ENCODE results near the gene DCTPP1. TPM values are rescaled to one million over a fixed set of nuclear protein-coding genes. Genes with fewer than 3 reads are reported as not detected.

The DCTPP1 gene
- total and polyA plus RNA-seq, 2 donors (not counting 3 experiments of a cell fraction or from before 2014, with no cell fraction given) = 68.0 to 88.6 TPM

GRCh38 chr16:30418350-30419181 is 11.3 kb downstream of the DCTPP1 start:
- ChIA-PET CTCF (interaction anchor here (0.7 to 4.8 kb wide), 18 partner anchors 8 to 327 kb away, joined by 3 to 46 read pairs (median 6); partner anchors contain the start of genes CD2BP2, CORO1A, DCTPP1 and PRR14), POLR2A (interaction anchor here (0.5 to 1.4 kb wide), 3 partner anchors 11 to 303 kb away, joined by 3 to 7 read pairs (median 6); partner anchors contain the start of genes DCTPP1 and ZNF771)
- Histone ChIP-seq H3K4me2 (ENCODE audit: insufficient read depth, low read length) (peak overlapping the region; percentile 10), H3K27me3 (ENCODE audit: control insufficient read depth in 2 of 2, insufficient read depth in 2 of 2, low read length in 2 of 2) (no peaks in the 10 kb centered on the region), H2AFZ (ENCODE audit: low read depth, low read length) (no peak overlapping the region), H3K9me3 (replicated peaks; ENCODE audit: control insufficient read depth, insufficient read depth, low read length) (no peaks in the 10 kb centered on the region), H3K9ac (replicated peaks; ENCODE audit: extremely low read depth, insufficient read depth, low read length) (no peak overlapping the region), H3K4me3 (replicated peaks in 1 of 3; ENCODE audit: insufficient read depth in 1 of 3, low read depth in 1 of 3, low read length in 3 of 3) (peak overlapping the region in 1 of 3 experiments; percentile 57), H3K4me1 (ENCODE audit: control insufficient read depth, extremely low read depth, insufficient read depth, low read length) (peaks cover 3% of the 10 kb centered on the region), H3K9me1 (replicated peaks; ENCODE audit: control insufficient read depth, extremely low read depth, insufficient read depth, low read length) (no peaks in the 10 kb centered on the region), H3K79me2 (ENCODE audit: control insufficient read depth, insufficient read depth, low read length) (no peaks in the 10 kb centered on the region), H3K36me3 (ENCODE audit: control insufficient read depth in 2 of 2, extremely low read depth in 1 of 2, insufficient read depth in 2 of 2, low read length in 2 of 2) (peaks cover under 1 to 4% of the 10 kb centered on the region in 2 experiments), H4K20me1 (replicated peaks; ENCODE audit: control insufficient read depth, extremely low read depth, insufficient read depth, low read length) (no peaks in the 10 kb centered on the region), H3K27ac (ENCODE audit: insufficient read depth, low read depth, low read length) (no peak overlapping the region)
- no peak for FAIRE-seq
- TF ChIP-seq POLR2A (IDR thresholded peaks at IDR 0.05; ENCODE audit: low read depth, low read length) (no peak), JUN (IDR thresholded peaks at IDR 0.05; ENCODE audit: borderline replicate concordance, insufficient read depth, insufficient read length, low read depth) (no peak), POLR2AphosphoS5 (IDR thresholded peaks at IDR 0.05; ENCODE audit: insufficient read depth, low read depth, low read length) (no peak), EZH2 (IDR thresholded peaks at IDR 0.05; ENCODE audit: borderline replicate concordance, low read depth, low read length, severe bottlenecking) (no peak), GATA2 (IDR thresholded peaks at IDR 0.05; ENCODE audit: insufficient read depth, insufficient read length, low read depth, low read length) (no peak), FOS (IDR thresholded peaks at IDR 0.05; ENCODE audit: borderline replicate concordance, insufficient read depth, low read length) (no peak), MYC (IDR thresholded peaks at IDR 0.05; ENCODE audit: low read depth, low read length) (no peak), CTCF (IDR thresholded peaks at IDR 0.05; ENCODE audit: extremely low read depth in 1 of 2, insufficient read depth in 1 of 2, low read depth in 1 of 2, low read length in 2 of 2) (no peak)
- TF ChIP-seq, protein P1, sequence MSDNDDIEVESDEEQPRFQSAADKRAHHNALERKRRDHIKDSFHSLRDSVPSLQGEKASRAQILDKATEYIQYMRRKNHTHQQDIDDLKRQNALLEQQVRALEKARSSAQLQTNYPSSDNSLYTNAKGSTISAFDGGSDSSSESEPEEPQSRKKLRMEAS (IDR thresholded peaks at IDR 0.05; ENCODE audit: insufficient read depth, insufficient read length) = no peak
- dilution Hi-C loops (cut with MboI; ENCODE audit: extremely low pct_ligation_motif_present, low sequenced_read_pairs) (no loop called here), intact Hi-C loops (cut with micrococcal nuclease) (loop anchor here (1.0 kb wide), 3 partner anchors 9 to 27 kb away; partner anchors contain the start of gene SEPHS2)
- BruUV-seq (replicated peaks) = no TSS peak
- DNase-seq (ENCODE audit: low read depth, low spot score) = no peak

Measured in endothelial cell of umbilical vein (primary cell).